Activated B cell treated with CpG ODN at 0.5 μM for 24 hours (primary cell): ENCODE data around the gene MYH7B. TPM values are rescaled to one million over a fixed set of nuclear protein-coding genes. Genes with fewer than 3 reads are reported as not detected.

ENCODE experiments used
- ATAC-seq: fragments of 200-7000 bp; cut with Tn5 transposase; one replicate; pipeline ENCODE4 v1.10.0; 2021; ENCODE audit warnings: low read depth, mild to moderate bottlenecking, moderate library complexity
- CTCF ChIA-PET: fragments of 350-600 bp; sonication (Branson Sonifier 250); formaldehyde crosslinking; loops from one replicate; lab custom pipeline; 2021; ENCODE audit warnings: antibody characterized with exemption; lab: Charles Lee
- POLR2A ChIA-PET: fragments of 350-600 bp; sonication (Branson Sonifier 250); formaldehyde crosslinking; loops from one replicate; lab custom pipeline; 2021; ENCODE audit warnings: antibody characterized with exemption; lab: Charles Lee
- DNase-seq: peaks from one replicate; pipeline ENCODE4 v3.0.0; 2022
- H3K27ac Mint-ChIP-seq: one replicate; pipeline ENCODE4 v1.8.0; 2020; ENCODE audit warnings: mixed read lengths
- H3K27me3 Mint-ChIP-seq: one replicate; pipeline ENCODE4 v1.8.0; 2021; ENCODE audit warnings: mixed read lengths
- H3K36me3 Mint-ChIP-seq: one replicate; pipeline ENCODE4 v1.8.0; 2021; ENCODE audit warnings: low read depth, mixed read lengths
- H3K4me1 Mint-ChIP-seq: one replicate; pipeline ENCODE4 v1.8.0; 2021; ENCODE audit warnings: mixed read lengths
- H3K4me3 Mint-ChIP-seq: one replicate; pipeline ENCODE4 v1.8.0; 2020; ENCODE audit warnings: mild to moderate bottlenecking, mixed read lengths
- H3K9me3 Mint-ChIP-seq: one replicate; pipeline ENCODE4 v1.8.0; 2020; ENCODE audit warnings: mixed read lengths
- intact Hi-C: fragments of 100-400 bp; cut with micrococcal nuclease; formaldehyde crosslinking; loops from one replicate; pipeline ENCODE4 v1.15.1; 2024
- total RNA-seq: library from RNA; stranded (reverse); gene quantifications from 2 replicates; pipeline ENCODE4 v1.2.3, GENCODE V29; 2022
- TF ChIP-seq, protein P1 (sequence below): fragments of 200-600 bp; IDR thresholded peaks from one replicate; pipeline ENCODE4 v1.8.0; 2022; ENCODE audit warnings: antibody characterized with exemption, mild to moderate bottlenecking

Gene MYH7B
- total RNA-seq, 1 donor from 2014 or later, result 0.35 TPM

- H3K4me3 Mint-ChIP-seq, result no peak overlapping the region
- no peak for DNase-seq
- no peak for ATAC-seq
- H3K27ac Mint-ChIP-seq, result no peak overlapping the region
- ChIA-PET POLR2A (no interaction called here), CTCF (no interaction called here)
- no peaks in the 10 kb centered on the region for H3K4me1 Mint-ChIP-seq
- H3K27me3 Mint-ChIP-seq, result no peaks in the 10 kb centered on the region
- H3K9me3 Mint-ChIP-seq, result no peaks in the 10 kb centered on the region
- H3K36me3 Mint-ChIP-seq, result peaks cover 26% of the 10 kb centered on the region
- TF ChIP-seq, protein P1, sequence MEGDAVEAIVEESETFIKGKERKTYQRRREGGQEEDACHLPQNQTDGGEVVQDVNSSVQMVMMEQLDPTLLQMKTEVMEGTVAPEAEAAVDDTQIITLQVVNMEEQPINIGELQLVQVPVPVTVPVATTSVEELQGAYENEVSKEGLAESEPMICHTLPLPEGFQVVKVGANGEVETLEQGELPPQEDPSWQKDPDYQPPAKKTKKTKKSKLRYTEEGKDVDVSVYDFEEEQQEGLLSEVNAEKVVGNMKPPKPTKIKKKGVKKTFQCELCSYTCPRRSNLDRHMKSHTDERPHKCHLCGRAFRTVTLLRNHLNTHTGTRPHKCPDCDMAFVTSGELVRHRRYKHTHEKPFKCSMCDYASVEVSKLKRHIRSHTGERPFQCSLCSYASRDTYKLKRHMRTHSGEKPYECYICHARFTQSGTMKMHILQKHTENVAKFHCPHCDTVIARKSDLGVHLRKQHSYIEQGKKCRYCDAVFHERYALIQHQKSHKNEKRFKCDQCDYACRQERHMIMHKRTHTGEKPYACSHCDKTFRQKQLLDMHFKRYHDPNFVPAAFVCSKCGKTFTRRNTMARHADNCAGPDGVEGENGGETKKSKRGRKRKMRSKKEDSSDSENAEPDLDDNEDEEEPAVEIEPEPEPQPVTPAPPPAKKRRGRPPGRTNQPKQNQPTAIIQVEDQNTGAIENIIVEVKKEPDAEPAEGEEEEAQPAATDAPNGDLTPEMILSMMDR, result no peak
- intact Hi-C loops, result no loop called here
Measured at GRCh38 chr20:34943808-34944567, 11.7 kb upstream of the MYH7B start.

GRCh38 chr20:34945315-34946077 is 10.2 kb upstream of the MYH7B start:
- TF ChIP-seq, protein P1, result no peak
- no peaks in the 10 kb centered on the region for H3K9me3 Mint-ChIP-seq
- ATAC-seq (no peak), DNase-seq (no peak)
- H3K27ac Mint-ChIP-seq, result no peak overlapping the region
- peaks cover 33% of the 10 kb centered on the region for H3K36me3 Mint-ChIP-seq
- H3K4me1 Mint-ChIP-seq, result no peaks in the 10 kb centered on the region
- H3K4me3 Mint-ChIP-seq, result no peak overlapping the region
- ChIA-PET POLR2A (no interaction called here), CTCF (no interaction called here)
- intact Hi-C loops, result no loop called here
- H3K27me3 Mint-ChIP-seq, result no peaks in the 10 kb centered on the region

- peaks cover 27% of the 10 kb centered on the region for H3K36me3 Mint-ChIP-seq
- no peak for ATAC-seq
- intact Hi-C loops, result no loop called here
- H3K9me3 Mint-ChIP-seq, result no peaks in the 10 kb centered on the region
- H3K4me1 Mint-ChIP-seq, result peaks cover 5% of the 10 kb centered on the region
- no peak for DNase-seq
- H3K27ac Mint-ChIP-seq, result no peak overlapping the region
- ChIA-PET POLR2A (no interaction called here), CTCF (no interaction called here)
- no peak overlapping the region for H3K4me3 Mint-ChIP-seq
- no peaks in the 10 kb centered on the region for H3K27me3 Mint-ChIP-seq
- TF ChIP-seq, protein P1, result no peak
Measured at GRCh38 chr20:34946661-34947060, 9.0 kb upstream of the MYH7B start.

DNA sequence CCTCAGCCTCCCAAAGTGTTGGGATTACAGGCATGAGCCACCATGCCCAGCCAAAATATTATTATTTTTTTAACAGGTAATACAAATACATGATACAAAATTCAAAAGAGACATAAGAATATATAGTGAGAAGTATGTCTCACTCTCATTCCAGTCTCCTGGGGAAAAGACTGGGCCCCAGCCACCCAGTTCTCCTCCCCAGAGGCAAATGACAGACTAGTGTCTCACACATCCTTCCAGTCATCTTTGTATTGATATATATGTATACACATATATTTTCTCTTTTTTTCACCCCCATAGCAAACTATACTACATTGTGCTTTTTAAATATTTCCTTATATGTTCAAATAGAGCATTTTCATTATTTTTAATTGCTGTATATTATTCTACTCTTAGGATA is 8.3 kb upstream of the MYH7B start:
- POLR2A ChIA-PET, result no interaction called here
- Mint-ChIP-seq H3K27ac (no peak overlapping the region), H3K4me1 (peaks cover 5% of the 10 kb centered on the region), H3K27me3 (no peaks in the 10 kb centered on the region), H3K36me3 (peaks cover 27% of the 10 kb centered on the region), H3K4me3 (no peak overlapping the region), H3K9me3 (no peaks in the 10 kb centered on the region)
- intact Hi-C loops, result no loop called here
- CTCF ChIA-PET, result no interaction called here
- DNase-seq (no peak), ATAC-seq (no peak)
- TF ChIP-seq, protein P1, result no peak

- no peaks in the 10 kb centered on the region for H3K9me3 Mint-ChIP-seq
- ChIA-PET CTCF (no interaction called here), POLR2A (no interaction called here)
- TF ChIP-seq, protein P1, result no peak
- DNase-seq, result no peak
- H3K27me3 Mint-ChIP-seq, result no peaks in the 10 kb centered on the region
- no peak for ATAC-seq
- peaks cover 25% of the 10 kb centered on the region for H3K36me3 Mint-ChIP-seq
- H3K4me3 Mint-ChIP-seq, result no peak overlapping the region
- H3K4me1 Mint-ChIP-seq, result peaks cover 5% of the 10 kb centered on the region
- intact Hi-C loops, result no loop called here
- no peak overlapping the region for H3K27ac Mint-ChIP-seq
Measured at GRCh38 chr20:34948030-34948429, 7.6 kb upstream of the MYH7B start.
